Ovary (tissue), 9 donors: Measurements from ENCODE around the gene SF1. TPM values are rescaled to one million over a fixed set of nuclear protein-coding genes. Genes with fewer than 3 reads are reported as not detected.
A peak's percentile ranks its signal among the peaks of the same experiment; 100 is the strongest.

ENCODE experiments used
- DNase-seq, 5 donors: peaks; one replicate each; pipeline ENCODE4 v3.0.0-alpha.2; 2019 to 2020
- H3K27ac ChIP-seq, 2 donors: fragments of 200-600 bp; one replicate each; pipeline versions ENCODE4 v1.5.1 to v1.8.0; 2019 to 2022
- H3K27me3 ChIP-seq: fragments of 200-600 bp; one replicate; pipeline ENCODE4 v1.8.0; 2022
- H3K36me3 ChIP-seq: fragments of 200-600 bp; sonication (generic); one replicate; pipeline ENCODE4 v1.5.1; 2019
- H3K4me1 ChIP-seq: one replicate; pipeline ENCODE4 v1.8.1; 2013; ENCODE audit warnings: mild to moderate bottlenecking, moderate library complexity; ENCODE audit not compliant: insufficient read depth
- H3K4me3 ChIP-seq: fragments of 200-600 bp; sonication (generic); one replicate; pipeline ENCODE4 v1.5.1; 2017
- H3K9me3 ChIP-seq, 2 donors: fragments of 200-600 bp in 1 of 2; sonication (generic) in 1 of 2; one replicate each; pipeline versions ENCODE4 v1.5.1 to v1.8.1; 2013 to 2019; ENCODE audit warnings: mild to moderate bottlenecking in 1 of 2, moderate library complexity in 1 of 2
- EP300 ChIP-seq: sonication (generic); formaldehyde crosslinking; IDR thresholded peaks from one replicate; pipeline ENCODE4 v1.6.1; 2017; ENCODE audit warnings: antibody characterized with exemption
- POLR2A ChIP-seq: fragments of 450-650 bp; IDR thresholded peaks from one replicate; pipeline ENCODE4 v1.6.1; 2017; ENCODE audit warnings: antibody characterized with exemption, mild to moderate bottlenecking, moderate library complexity
- WGBS, 3 donors: extraction: QIAGEN DNeasy Blood & Tissue Kit in 1 of 3; methylation state at CpG; one replicate each; pipeline versions ENCODE4 v1.1.5 to v1.1.7; 2013 to 2017; 5-methylcytosine and 5-hydroxymethylcytosine counted together
- intact Hi-C, 4 donors: fragments of 100-400 bp; cut with DNase I; formaldehyde crosslinking; loops; one replicate each; pipeline versions ENCODE4 v1.11.0 to v1.15.1; 2022 to 2023
- polyA plus RNA-seq, 2 donors: library from polyadenylated mRNA; stranded (reverse); fragments of 200-250 nt in 1 of 2; fragments of 350-450 nt in 1 of 2; fragmentation: Illumina TruSeq in 1 of 2; extraction: RNeasy Lipid Tissue Mini Kit (QIAGEN cat#74804) in 1 of 2; gene quantifications; one replicate each; pipeline ENCODE4 v1.2.3, GENCODE V29; 2013 to 2014
- total RNA-seq, 7 donors: library from RNA; depleted of rRNA in 2 of 7; stranded (reverse); fragments of >200 nt in 2 of 7; fragmentation: NEBNext Ultra II Directional in 3 of 7; extraction: Animal tissue kit (Norgen Biotek cat#: 25700) in 3 of 7; gene quantifications; one replicate each; pipeline versions ENCODE4 v1.1.0 to v1.2.4, GENCODE V29; 2016 to 2023
- TF ChIP-seq, protein P1 (sequence below), 3 donors: fragments of 450-650 bp in 2 of 3; fragments of 200-600 bp in 1 of 3; IDR thresholded peaks; one replicate each; pipeline versions ENCODE4 v1.5.1 to v1.8.0; 2016 to 2022; ENCODE audit warnings: antibody characterized with exemption in 3 of 3, mild to moderate bottlenecking in 1 of 3
- donor health status: DM: no; HTN: no; CAD: no; lungs with moderate emphysema.
- donor health status: DM: no; HTN: no; CAD: no.
- donor health status: Bipolar disorder and iron deficiency.
- donor health status: DM: yes; HTN: yes; CAD: no.
- donor health status: DM: no; HTN: no; CAD: no.
- donor health status: DM: yes; HTN: yes; CAD: no.

SF1 gene
- total and polyA plus RNA-seq, 9 donors: 131 to 388 (median 306) TPM

GRCh38 chr11:64786308-64786707, 8.0 kb upstream of the SF1 start:
- H3K36me3 ChIP-seq: no peaks in the 10 kb centered on the region
- TF ChIP-seq, protein P1, sequence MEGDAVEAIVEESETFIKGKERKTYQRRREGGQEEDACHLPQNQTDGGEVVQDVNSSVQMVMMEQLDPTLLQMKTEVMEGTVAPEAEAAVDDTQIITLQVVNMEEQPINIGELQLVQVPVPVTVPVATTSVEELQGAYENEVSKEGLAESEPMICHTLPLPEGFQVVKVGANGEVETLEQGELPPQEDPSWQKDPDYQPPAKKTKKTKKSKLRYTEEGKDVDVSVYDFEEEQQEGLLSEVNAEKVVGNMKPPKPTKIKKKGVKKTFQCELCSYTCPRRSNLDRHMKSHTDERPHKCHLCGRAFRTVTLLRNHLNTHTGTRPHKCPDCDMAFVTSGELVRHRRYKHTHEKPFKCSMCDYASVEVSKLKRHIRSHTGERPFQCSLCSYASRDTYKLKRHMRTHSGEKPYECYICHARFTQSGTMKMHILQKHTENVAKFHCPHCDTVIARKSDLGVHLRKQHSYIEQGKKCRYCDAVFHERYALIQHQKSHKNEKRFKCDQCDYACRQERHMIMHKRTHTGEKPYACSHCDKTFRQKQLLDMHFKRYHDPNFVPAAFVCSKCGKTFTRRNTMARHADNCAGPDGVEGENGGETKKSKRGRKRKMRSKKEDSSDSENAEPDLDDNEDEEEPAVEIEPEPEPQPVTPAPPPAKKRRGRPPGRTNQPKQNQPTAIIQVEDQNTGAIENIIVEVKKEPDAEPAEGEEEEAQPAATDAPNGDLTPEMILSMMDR (IDR thresholded peaks at IDR 0.05): no peak
- TF ChIP-seq POLR2A (no peak), EP300 (no peak)
- H3K9me3 ChIP-seq: no peaks in the 10 kb centered on the region
- WGBS, 3 donors: 84 to 89% (median 87%) methylated on average over 10 of the region's 10 CpGs
- no peaks in the 10 kb centered on the region for H3K4me1 ChIP-seq
- intact Hi-C loops: no loop called here
- peak in 3 of 5 donors; percentile 12 to 26 (median 23) for DNase-seq
- no peaks in the 10 kb centered on the region for H3K27me3 ChIP-seq
- no peak overlapping the region for H3K4me3 ChIP-seq
- H3K27ac ChIP-seq: no peak overlapping the region

GRCh38 chr11:64784813-64785581, 6.7 kb upstream of the SF1 start:
- no peak overlapping the region for H3K4me3 ChIP-seq
- intact Hi-C loops: no loop called here
- no peaks in the 10 kb centered on the region for H3K9me3 ChIP-seq
- H3K27ac ChIP-seq: no peak overlapping the region
- no peaks in the 10 kb centered on the region for H3K4me1 ChIP-seq
- 80 to 85% (median 80%) methylated on average over 12 of the region's 12 CpGs for WGBS, 3 donors
- no peak for DNase-seq
- TF ChIP-seq EP300: no peak
- TF ChIP-seq, protein P1 (IDR thresholded peaks at IDR 0.05): no peak
- no peaks in the 10 kb centered on the region for H3K27me3 ChIP-seq
- no peaks in the 10 kb centered on the region for H3K36me3 ChIP-seq

DNA sequence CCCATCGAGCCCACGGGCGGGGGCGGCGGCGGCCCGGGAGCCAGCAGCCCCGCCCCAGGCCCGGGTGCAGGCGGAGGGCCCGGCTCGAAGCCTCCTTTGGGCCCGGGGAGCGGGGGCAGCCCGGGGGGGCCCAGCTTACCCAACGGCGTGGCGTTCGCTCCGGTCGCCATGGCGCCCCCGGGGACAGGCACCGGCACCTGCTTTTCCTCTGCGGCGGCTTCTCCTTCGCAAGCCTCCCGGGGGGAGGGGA, 194 bp downstream of the SF1 start:
- WGBS, 3 donors: 0 to 2% (median 0%) methylated on average over 2 to 27 of the region's 28 CpGs
- intact Hi-C loops: loop anchor here in 1 of 4 donors (5.0 kb wide), 1 partner anchor 36 kb away; the partner anchor contains the start of gene RASGRP2
- Histone ChIP-seq H3K4me1 (peaks cover 7% of the 10 kb centered on the region), H3K4me3 (peak overlapping the region; percentile 74), H3K36me3 (no peaks in the 10 kb centered on the region), H3K27me3 (no peaks in the 10 kb centered on the region), H3K27ac (peak overlapping the region; percentile 96 to 100), H3K9me3 (no peaks in the 10 kb centered on the region)
- TF ChIP-seq, protein P1 (IDR thresholded peaks at IDR 0.05): no peak
- TF ChIP-seq POLR2A: no peak
- TF ChIP-seq EP300: no peak
- no peak for DNase-seq

- no peaks in the 10 kb centered on the region for H3K36me3 ChIP-seq
- TF ChIP-seq POLR2A: no peak
- TF ChIP-seq EP300: no peak
- TF ChIP-seq, protein P1 (IDR thresholded peaks at IDR 0.05): no peak
- WGBS, 3 donors: 0 to 1% (median 0%) methylated on average over 21 to 98 of the region's 98 CpGs
- peak overlapping the region; percentile 96 to 100 for H3K27ac ChIP-seq
- no peaks in the 10 kb centered on the region for H3K27me3 ChIP-seq
- peak; percentile 78 to 88 (median 85) for DNase-seq
- peak overlapping the region; percentile 74 for H3K4me3 ChIP-seq
- no peaks in the 10 kb centered on the region for H3K9me3 ChIP-seq
- intact Hi-C loops: loop anchor here in 1 of 4 donors (5.0 kb wide), 1 partner anchor 35 kb away; the partner anchor contains the start of gene RASGRP2
- peaks cover 7% of the 10 kb centered on the region for H3K4me1 ChIP-seq
These were observed 706 bp downstream of the SF1 start for GRCh38 chr11:64777449-64778222.
